AG09319 (cell line): ENCODE results near the gene SMARCE1.

ENCODE experiments used
- DNase-seq: peaks from one replicate; pipeline ENCODE4 v3.0.0-alpha.2; 2010; ENCODE audit warnings: low read depth; ENCODE audit errors: extremely low read depth
- CTCF ChIP-seq: IDR thresholded peaks from 2 replicates; pipeline ENCODE4 v1.5.1; 2011; ENCODE audit warnings: low read depth, mild to moderate bottlenecking, inconsistent platforms, low read length, moderate library complexity

SMARCE1 gene

GRCh38 chr17:40604327-40605080, 43.1 kb downstream of the SMARCE1 start:
- no peak for DNase-seq
- TF ChIP-seq CTCF, result no peak

- TF ChIP-seq CTCF, result no peak
These were observed 44.9 kb downstream of the SMARCE1 start for GRCh38 chr17:40602445-40603443.

GRCh38 chr17:40600486-40601046, 47.1 kb downstream of the SMARCE1 start:
- no peak for TF ChIP-seq CTCF
- no peak for DNase-seq

More at GRCh38 chr17:40602445-40603443, 44.9 kb downstream of the SMARCE1 start:
- no peak for DNase-seq

- DNase-seq, result no peak
These were observed 48.2 kb downstream of the SMARCE1 start for GRCh38 chr17:40599468-40599763.

GRCh38 chr17:40598619-40599467, 48.8 kb downstream of the SMARCE1 start:
- DNase-seq, result no peak

More at GRCh38 chr17:40599468-40599763, 48.2 kb downstream of the SMARCE1 start:
- TF ChIP-seq CTCF, result no peak

GRCh38 chr17:40598301-40598618, 49.4 kb downstream of the SMARCE1 start:
- TF ChIP-seq CTCF, result no peak
- DNase-seq, result no peak

More at GRCh38 chr17:40598619-40599467, 48.8 kb downstream of the SMARCE1 start:
- no peak for TF ChIP-seq CTCF
